ENCODE results near the gene SFT2D3.
"Not testable (repeated sequence)": the region's sequence is repeated elsewhere in the genome, so short reads cannot be mapped to it uniquely, and the experiment has no call there.

The SFT2D3 gene

GRCh38 chr2:127743477-127744026 lies 42.3 kb downstream of the SFT2D3 start:
- DNase-seq (ENCODE audit: low read depth): no peak

GRCh38 chr2:127747621-127748020 lies 46.3 kb downstream of the SFT2D3 start:
- DNase-seq (ENCODE audit: low read depth): no peak

- DNase-seq (ENCODE audit: low read depth): not testable (repeated sequence)
These were observed 48.2 kb downstream of the SFT2D3 start for GRCh38 chr2:127749537-127749936.

DNA sequence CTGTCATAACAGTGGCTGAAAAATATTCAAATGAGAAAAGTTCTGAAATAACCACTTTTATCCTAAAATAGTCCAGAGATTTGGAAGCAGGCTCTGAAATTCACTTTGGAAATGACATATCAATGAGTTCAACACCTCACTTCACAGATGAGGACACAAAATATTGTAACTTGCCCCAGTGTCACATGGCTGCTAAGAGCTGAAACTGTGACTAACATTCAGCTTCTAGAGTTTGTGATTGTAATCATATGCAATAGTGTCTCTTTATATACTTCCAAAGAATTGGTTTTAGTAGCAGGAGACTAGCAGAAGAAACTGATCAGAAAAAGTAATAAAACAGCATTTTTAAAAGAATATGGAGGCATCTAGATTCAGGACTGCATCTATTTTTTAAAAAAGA lies 52.1 kb downstream of the SFT2D3 start:
- no peak for DNase-seq (ENCODE audit: low read depth)

GRCh38 chr2:127754186-127754585 lies 52.9 kb downstream of the SFT2D3 start:
- no peak for DNase-seq (ENCODE audit: low read depth)

Data from CMK (cell line).